SK-N-SH (cell line): ENCODE measurements around the gene POLE3.

ENCODE experiments used
- ELF1 ChIP-seq: IDR thresholded peaks from 2 replicates; pipeline ENCODE4 v1.4.0; 2012
- EP300 ChIP-seq, 2 experiments: IDR thresholded peaks; 2 replicates each; pipeline versions ENCODE4 v1.4.0 to v1.6.1; 2012; ENCODE audit warnings: borderline replicate concordance in 1 of 2, low read depth in 1 of 2, low read length in 1 of 2
- EZH2phosphoT487 ChIP-seq: fragments of 200-600 bp; sonication (generic); IDR thresholded peaks from 2 replicates; pipeline ENCODE4 v1.6.1; 2017; ENCODE audit warnings: low read depth, mixed run types, mild to moderate bottlenecking, antibody characterized with exemption, moderate library complexity, borderline replicate concordance
- GABPA ChIP-seq: IDR thresholded peaks from 2 replicates; pipeline ENCODE4 v1.4.0; 2012; ENCODE audit warnings: low read depth, mild to moderate bottlenecking
- MEF2A ChIP-seq: IDR thresholded peaks from 2 replicates; pipeline ENCODE4 v1.4.0; 2012; ENCODE audit warnings: low read depth, borderline replicate concordance
- RAD21 ChIP-seq: IDR thresholded peaks from 2 replicates; pipeline ENCODE4 v1.6.1; 2012; ENCODE audit warnings: mild to moderate bottlenecking, low read length
- RCOR1 ChIP-seq: fragments of 150-350 bp; IDR thresholded peaks from 2 replicates; pipeline ENCODE4 v1.6.1; 2017; ENCODE audit warnings: antibody characterized with exemption, low read length
- SIN3A ChIP-seq: IDR thresholded peaks from 2 replicates; pipeline ENCODE4 v1.6.1; 2012; ENCODE audit warnings: low read depth, mild to moderate bottlenecking, low read length, moderate library complexity, borderline replicate concordance
- YY1 ChIP-seq: IDR thresholded peaks from 2 replicates; pipeline ENCODE4 v1.4.0; 2012; ENCODE audit warnings: low read depth, mild to moderate bottlenecking
- TF ChIP-seq, protein P1 (sequence below): fragments of 200-600 bp; sonication (generic); IDR thresholded peaks from 2 replicates; pipeline ENCODE4 v1.6.1; 2017; ENCODE audit warnings: antibody characterized with exemption, mild to moderate bottlenecking, moderate library complexity
- TF ChIP-seq, protein P2 (sequence below): IDR thresholded peaks from 2 replicates; pipeline ENCODE4 v1.6.1; 2012; ENCODE audit warnings: mild to moderate bottlenecking, low read depth, low read length, moderate library complexity

DNA sequence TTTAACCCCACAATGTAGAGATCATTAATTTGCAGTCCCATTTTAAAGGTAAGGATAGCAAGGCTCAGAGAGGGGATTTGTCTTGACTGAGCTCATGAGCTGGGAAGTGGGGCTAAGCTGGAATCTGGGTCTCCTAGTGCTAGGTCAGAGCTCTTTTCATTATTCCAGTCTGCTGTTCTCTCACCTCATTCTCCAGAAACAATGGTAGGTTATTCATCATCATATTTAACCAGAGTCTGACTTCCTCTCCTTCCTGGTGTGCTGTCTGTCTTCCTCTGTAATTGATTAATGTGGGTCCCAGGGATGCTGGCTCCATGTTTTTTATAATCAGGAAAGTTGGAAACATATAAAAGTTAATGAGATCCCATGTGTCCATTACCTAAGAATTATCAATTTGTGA is 20.7 kb upstream of the POLE3 start:
- TF ChIP-seq ELF1 (no peak), RCOR1 (no peak), SIN3A (no peak), RAD21 (no peak), EZH2phosphoT487 (no peak), YY1 (no peak), MEF2A (no peak), GABPA (no peak), EP300 (IDR thresholded peaks at IDR 0.05; ENCODE audit: borderline replicate concordance in 1 of 2, low read depth in 1 of 2, low read length in 1 of 2) (no peak)
- TF ChIP-seq, protein P1, sequence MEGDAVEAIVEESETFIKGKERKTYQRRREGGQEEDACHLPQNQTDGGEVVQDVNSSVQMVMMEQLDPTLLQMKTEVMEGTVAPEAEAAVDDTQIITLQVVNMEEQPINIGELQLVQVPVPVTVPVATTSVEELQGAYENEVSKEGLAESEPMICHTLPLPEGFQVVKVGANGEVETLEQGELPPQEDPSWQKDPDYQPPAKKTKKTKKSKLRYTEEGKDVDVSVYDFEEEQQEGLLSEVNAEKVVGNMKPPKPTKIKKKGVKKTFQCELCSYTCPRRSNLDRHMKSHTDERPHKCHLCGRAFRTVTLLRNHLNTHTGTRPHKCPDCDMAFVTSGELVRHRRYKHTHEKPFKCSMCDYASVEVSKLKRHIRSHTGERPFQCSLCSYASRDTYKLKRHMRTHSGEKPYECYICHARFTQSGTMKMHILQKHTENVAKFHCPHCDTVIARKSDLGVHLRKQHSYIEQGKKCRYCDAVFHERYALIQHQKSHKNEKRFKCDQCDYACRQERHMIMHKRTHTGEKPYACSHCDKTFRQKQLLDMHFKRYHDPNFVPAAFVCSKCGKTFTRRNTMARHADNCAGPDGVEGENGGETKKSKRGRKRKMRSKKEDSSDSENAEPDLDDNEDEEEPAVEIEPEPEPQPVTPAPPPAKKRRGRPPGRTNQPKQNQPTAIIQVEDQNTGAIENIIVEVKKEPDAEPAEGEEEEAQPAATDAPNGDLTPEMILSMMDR, result no peak
- TF ChIP-seq, protein P2, sequence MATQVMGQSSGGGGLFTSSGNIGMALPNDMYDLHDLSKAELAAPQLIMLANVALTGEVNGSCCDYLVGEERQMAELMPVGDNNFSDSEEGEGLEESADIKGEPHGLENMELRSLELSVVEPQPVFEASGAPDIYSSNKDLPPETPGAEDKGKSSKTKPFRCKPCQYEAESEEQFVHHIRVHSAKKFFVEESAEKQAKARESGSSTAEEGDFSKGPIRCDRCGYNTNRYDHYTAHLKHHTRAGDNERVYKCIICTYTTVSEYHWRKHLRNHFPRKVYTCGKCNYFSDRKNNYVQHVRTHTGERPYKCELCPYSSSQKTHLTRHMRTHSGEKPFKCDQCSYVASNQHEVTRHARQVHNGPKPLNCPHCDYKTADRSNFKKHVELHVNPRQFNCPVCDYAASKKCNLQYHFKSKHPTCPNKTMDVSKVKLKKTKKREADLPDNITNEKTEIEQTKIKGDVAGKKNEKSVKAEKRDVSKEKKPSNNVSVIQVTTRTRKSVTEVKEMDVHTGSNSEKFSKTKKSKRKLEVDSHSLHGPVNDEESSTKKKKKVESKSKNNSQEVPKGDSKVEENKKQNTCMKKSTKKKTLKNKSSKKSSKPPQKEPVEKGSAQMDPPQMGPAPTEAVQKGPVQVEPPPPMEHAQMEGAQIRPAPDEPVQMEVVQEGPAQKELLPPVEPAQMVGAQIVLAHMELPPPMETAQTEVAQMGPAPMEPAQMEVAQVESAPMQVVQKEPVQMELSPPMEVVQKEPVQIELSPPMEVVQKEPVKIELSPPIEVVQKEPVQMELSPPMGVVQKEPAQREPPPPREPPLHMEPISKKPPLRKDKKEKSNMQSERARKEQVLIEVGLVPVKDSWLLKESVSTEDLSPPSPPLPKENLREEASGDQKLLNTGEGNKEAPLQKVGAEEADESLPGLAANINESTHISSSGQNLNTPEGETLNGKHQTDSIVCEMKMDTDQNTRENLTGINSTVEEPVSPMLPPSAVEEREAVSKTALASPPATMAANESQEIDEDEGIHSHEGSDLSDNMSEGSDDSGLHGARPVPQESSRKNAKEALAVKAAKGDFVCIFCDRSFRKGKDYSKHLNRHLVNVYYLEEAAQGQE, result no peak
